PC-9 (cell line): ENCODE results near the gene CLCN2. TPM values are rescaled to one million over a fixed set of nuclear protein-coding genes. Genes with fewer than 3 reads are reported as not detected.

ENCODE experiments used
- BruUV-seq: library from RNA; stranded (reverse); fragments of 400-500 nt; replicated peaks from 2 replicates; lab custom pipeline; 2021; lab: Mats Ljungman, UMichigan
- CTCF ChIA-PET: fragments of 300-600 bp; sonication (Branson Sonifier 250); formaldehyde crosslinking; loops from one replicate; lab custom pipeline; 2022; ENCODE audit warnings: antibody characterized with exemption; lab: Charles Lee
- POLR2A ChIA-PET: fragments of 300-600 bp; sonication (Branson Sonifier 250); formaldehyde crosslinking; loops from one replicate; lab custom pipeline; 2022; ENCODE audit warnings: antibody characterized with exemption; ENCODE audit not compliant: unreplicated experiment; lab: Charles Lee
- DNase-seq, 2 experiments: peaks; one replicate each; pipeline versions ENCODE4 v3.0.0 to v3.0.0-alpha.2; 2015 to 2022; ENCODE audit warnings: mixed read lengths in 1 of 2
- H2AFZ ChIP-seq: fragments of 200-600 bp; sonication (generic); 2 replicates; pipeline ENCODE4 v1.8.1; 2017; ENCODE audit warnings: antibody characterized with exemption
- H3F3A ChIP-seq: fragments of 200-600 bp; sonication (generic); 2 replicates; pipeline ENCODE4 v1.8.1; 2017; ENCODE audit warnings: antibody characterized with exemption, mild to moderate bottlenecking, low read depth; ENCODE audit not compliant: insufficient read depth
- H3K27ac ChIP-seq: fragments of 200-600 bp; sonication (generic); 2 replicates; pipeline ENCODE4 v1.6.1; 2016; ENCODE audit warnings: mixed run types
- H3K27me3 ChIP-seq: fragments of 200-600 bp; sonication (generic); 2 replicates; pipeline ENCODE4 v1.6.1; 2016; ENCODE audit warnings: low read depth, mixed run types; ENCODE audit not compliant: insufficient read depth
- H3K36me3 ChIP-seq: fragments of 200-600 bp; sonication (generic); 2 replicates; pipeline ENCODE4 v1.6.1; 2016; ENCODE audit warnings: low read depth, mixed run types
- H3K4me1 ChIP-seq: fragments of 200-600 bp; sonication (generic); replicated peaks from 2 replicates; pipeline ENCODE4 v1.6.1; 2016; ENCODE audit warnings: mixed run types; ENCODE audit not compliant: insufficient read depth
- H3K4me2 ChIP-seq: fragments of 200-600 bp; sonication (generic); 2 replicates; pipeline ENCODE4 v1.6.1; 2017; ENCODE audit warnings: mixed run types
- H3K4me3 ChIP-seq: fragments of 200-600 bp; sonication (generic); 2 replicates; pipeline ENCODE4 v1.6.1; 2016; ENCODE audit warnings: mixed run types
- H3K79me2 ChIP-seq: fragments of 200-600 bp; sonication (generic); 2 replicates; pipeline ENCODE4 v1.6.1; 2017; ENCODE audit warnings: low read depth, mixed run types
- H3K9me2 ChIP-seq: fragments of 200-600 bp; sonication (generic); 2 replicates; pipeline ENCODE4 v1.8.1; 2017; ENCODE audit warnings: mild to moderate bottlenecking; ENCODE audit not compliant: insufficient read depth
- H3K9me3 ChIP-seq: fragments of 200-600 bp; sonication (generic); 2 replicates; pipeline ENCODE4 v1.8.1; 2016; ENCODE audit warnings: low read depth; ENCODE audit not compliant: insufficient read depth
- H4K20me1 ChIP-seq: fragments of 200-600 bp; sonication (generic); 2 replicates; pipeline ENCODE4 v1.8.1; 2017; ENCODE audit not compliant: insufficient read depth
- CTCF ChIP-seq: fragments of 200-600 bp; sonication (generic); conservative IDR thresholded peaks from 2 replicates; pipeline ENCODE4 v1.6.1; 2017; ENCODE audit warnings: mixed run types, antibody characterized with exemption, mild to moderate bottlenecking, moderate library complexity
- EZH2 ChIP-seq: fragments of 200-600 bp; sonication (generic); IDR thresholded peaks from 2 replicates; pipeline ENCODE4 v1.8.0; 2017; ENCODE audit warnings: antibody characterized with exemption, low read depth
- intact Hi-C: fragments of 100-400 bp; cut with micrococcal nuclease; formaldehyde crosslinking; loops from one replicate; pipeline ENCODE4 v1.10.0; 2022; ENCODE audit not compliant: unreplicated experiment
- total RNA-seq: library from RNA; stranded (reverse); gene quantifications from 2 replicates; pipeline ENCODE4 v1.2.3, GENCODE V29; 2021

CLCN2 gene
- total RNA-seq, 1 experiment from 2014 or later: 27.1 TPM

DNA sequence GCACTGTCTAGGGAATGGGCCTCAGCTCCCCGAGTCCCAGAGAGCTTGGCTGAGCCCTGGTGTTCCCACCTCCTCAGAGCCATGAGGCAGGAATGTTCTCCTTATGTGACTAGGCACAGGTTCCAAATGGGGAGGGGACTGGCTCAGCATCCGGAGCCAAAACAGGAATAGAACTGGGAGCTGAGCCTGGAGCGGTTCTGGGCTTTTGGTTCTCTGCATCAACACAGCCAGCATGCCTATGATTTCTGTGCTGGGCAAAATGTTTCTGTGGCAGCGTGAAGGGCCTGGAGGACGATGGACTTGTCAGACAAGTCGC lies 24.0 kb downstream of the CLCN2 start, which contains the start of gene FAM131A:
TSS of gene FAM131A (plus strand) at position 202 of the 316 bp plus-strand sequence. CDS start at position 233, 31 bp downstream.
- H3K36me3 ChIP-seq: peaks cover 15% of the 10 kb centered on the region
- intact Hi-C loops: no loop called here
- no TSS peak for BruUV-seq
- H3K4me1 ChIP-seq: peaks cover 46% of the 10 kb centered on the region
- no peaks in the 10 kb centered on the region for H3K27me3 ChIP-seq
- H3K4me3 ChIP-seq: peak within 1 kb of the TSS; percentile 68
- no peaks in the 10 kb centered on the region for H3K9me3 ChIP-seq
- CTCF ChIA-PET: no interaction called here
- H3K79me2 ChIP-seq: peaks cover 14% of the 10 kb centered on the region
- TF ChIP-seq EZH2 (no peak), CTCF (no peak)
- H3K4me2 ChIP-seq: peak within 1 kb of the TSS; percentile 82
- peaks cover 37% of the 10 kb centered on the region for H4K20me1 ChIP-seq
- H2AFZ ChIP-seq: peak within 1 kb of the TSS; percentile 67
- POLR2A ChIA-PET: no interaction called here
- H3K9me2 ChIP-seq: no peaks in the 10 kb centered on the region
- H3F3A ChIP-seq: peaks cover 57% of the 10 kb centered on the region
- H3K27ac ChIP-seq: no peak within 1 kb of the TSS
- no peak for DNase-seq

GRCh38 chr3:184336547-184337398 lies 24.6 kb downstream of the CLCN2 start:
- BruUV-seq: TSS peak; percentile 44
- H3K79me2 ChIP-seq: peaks cover 18% of the 10 kb centered on the region
- peak overlapping the region; percentile 82 for H3K4me2 ChIP-seq
- no peaks in the 10 kb centered on the region for H3K9me3 ChIP-seq
- intact Hi-C loops: loop anchor here (1.0 kb wide), 1 partner anchor 26 kb away; no protein-coding TSS in a partner anchor
- peaks cover 50% of the 10 kb centered on the region for H3K4me1 ChIP-seq
- CTCF ChIA-PET: no interaction called here
- peaks cover 63% of the 10 kb centered on the region for H3F3A ChIP-seq
- POLR2A ChIA-PET: interaction anchor here (0.7 kb wide), 1 partner anchor 26 kb away, joined by 3 read pairs; no protein-coding TSS in a partner anchor
- no peak for TF ChIP-seq CTCF
- TF ChIP-seq EZH2: no peak
- no peaks in the 10 kb centered on the region for H3K9me2 ChIP-seq
- 0 out of 2 replicates have a peak overlapping the region, but pooled peaks have one; percentile 73 for H3K27ac ChIP-seq
- H3K36me3 ChIP-seq: peaks cover 21% of the 10 kb centered on the region
- H4K20me1 ChIP-seq: peaks cover 43% of the 10 kb centered on the region
- peak overlapping the region; percentile 68 for H3K4me3 ChIP-seq
- H2AFZ ChIP-seq: peak overlapping the region; percentile 67
- no peaks in the 10 kb centered on the region for H3K27me3 ChIP-seq
- peak in 1 of 2 experiments; percentile 56 for DNase-seq

- H3K27me3 ChIP-seq: no peaks in the 10 kb centered on the region
- H3K9me3 ChIP-seq: no peaks in the 10 kb centered on the region
- H3K36me3 ChIP-seq: peaks cover 28% of the 10 kb centered on the region
- peak overlapping the region; percentile 68 for H3K4me3 ChIP-seq
- H3K4me1 ChIP-seq: peaks cover 55% of the 10 kb centered on the region
- peak; percentile 53 to 89 for DNase-seq
- CTCF ChIA-PET: no interaction called here
- H3K79me2 ChIP-seq: peaks cover 25% of the 10 kb centered on the region
- intact Hi-C loops: loop anchor here (1.0 to 2.0 kb wide), 2 partner anchors 26 to 37 kb away; partner anchors contain the start of gene PSMD2
- H3K4me2 ChIP-seq: peak overlapping the region; percentile 82
- POLR2A ChIA-PET: no interaction called here
- H3K27ac ChIP-seq: peak overlapping the region; percentile 73
- H3F3A ChIP-seq: peaks cover 71% of the 10 kb centered on the region
- no peaks in the 10 kb centered on the region for H3K9me2 ChIP-seq
- peaks cover 52% of the 10 kb centered on the region for H4K20me1 ChIP-seq
- TF ChIP-seq CTCF: no peak
- no peak for TF ChIP-seq EZH2
- no TSS peak for BruUV-seq
- H2AFZ ChIP-seq: peak overlapping the region; percentile 67
Observed at GRCh38 chr3:184335661-184336546, 25.5 kb downstream of the CLCN2 start.
